Measurements from ENCODE around the gene LRRC47.

DNA sequence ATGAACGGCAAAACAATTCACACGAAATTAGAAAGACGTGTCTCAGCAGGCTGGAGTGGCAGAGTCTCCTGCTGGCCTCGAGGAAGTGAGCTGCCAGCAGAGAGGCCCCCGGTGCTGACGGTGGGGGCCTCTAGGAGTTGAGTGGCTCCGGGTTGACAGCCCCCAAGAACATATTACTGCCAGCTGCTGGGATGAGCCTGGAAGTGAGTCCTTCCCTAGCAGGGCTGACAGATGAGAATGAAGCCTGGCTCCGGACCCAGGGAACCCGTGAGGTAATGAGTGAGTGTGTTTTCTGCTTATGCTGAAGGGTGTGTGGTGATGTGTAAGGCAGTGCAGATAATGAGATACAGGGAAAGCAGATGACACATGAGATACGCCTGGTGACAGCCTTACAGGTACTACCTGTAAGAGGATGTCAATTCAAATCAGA is 23.5 kb upstream of the LRRC47 start:
- TF ChIP-seq, protein P1, sequence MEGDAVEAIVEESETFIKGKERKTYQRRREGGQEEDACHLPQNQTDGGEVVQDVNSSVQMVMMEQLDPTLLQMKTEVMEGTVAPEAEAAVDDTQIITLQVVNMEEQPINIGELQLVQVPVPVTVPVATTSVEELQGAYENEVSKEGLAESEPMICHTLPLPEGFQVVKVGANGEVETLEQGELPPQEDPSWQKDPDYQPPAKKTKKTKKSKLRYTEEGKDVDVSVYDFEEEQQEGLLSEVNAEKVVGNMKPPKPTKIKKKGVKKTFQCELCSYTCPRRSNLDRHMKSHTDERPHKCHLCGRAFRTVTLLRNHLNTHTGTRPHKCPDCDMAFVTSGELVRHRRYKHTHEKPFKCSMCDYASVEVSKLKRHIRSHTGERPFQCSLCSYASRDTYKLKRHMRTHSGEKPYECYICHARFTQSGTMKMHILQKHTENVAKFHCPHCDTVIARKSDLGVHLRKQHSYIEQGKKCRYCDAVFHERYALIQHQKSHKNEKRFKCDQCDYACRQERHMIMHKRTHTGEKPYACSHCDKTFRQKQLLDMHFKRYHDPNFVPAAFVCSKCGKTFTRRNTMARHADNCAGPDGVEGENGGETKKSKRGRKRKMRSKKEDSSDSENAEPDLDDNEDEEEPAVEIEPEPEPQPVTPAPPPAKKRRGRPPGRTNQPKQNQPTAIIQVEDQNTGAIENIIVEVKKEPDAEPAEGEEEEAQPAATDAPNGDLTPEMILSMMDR (IDR thresholded peaks at IDR 0.05; ENCODE audit: insufficient read depth, low read length): no peak
- TF ChIP-seq GABPA (IDR thresholded peaks at IDR 0.05; ENCODE audit: low read depth): no peak

All from HL-60 (cell line).